GM19468 (cell line): ENCODE results near the gene SLC2A13.

ENCODE experiments used
- ATAC-seq: cut with Tn5 transposase; IDR thresholded peaks from one replicate; pipeline ENCODE4 v1.9.1; 2021; ENCODE audit warnings: mild to moderate bottlenecking, moderate library complexity, moderate number of reproducible peaks; ENCODE audit not compliant: unreplicated experiment; ENCODE audit errors: extremely low read depth

SLC2A13 gene

GRCh38 chr12:40106655-40107054 is 774 bp upstream of the SLC2A13 start:
- ATAC-seq, result no peak

GRCh38 chr12:40106202-40106533 is 287 bp upstream of the SLC2A13 start:
- no peak for ATAC-seq

GRCh38 chr12:40105265-40105514 is 691 bp downstream of the SLC2A13 start:
- ATAC-seq, result peak; percentile 6

GRCh38 chr12:40104461-40105264 is 1.2 kb downstream of the SLC2A13 start:
- ATAC-seq, result no peak

- no peak for ATAC-seq
These were observed 2.8 kb downstream of the SLC2A13 start for GRCh38 chr12:40103043-40103442.

GRCh38 chr12:40101747-40102146 is 4.1 kb downstream of the SLC2A13 start:
- no peak for ATAC-seq

GRCh38 chr12:40099423-40099853 is 6.4 kb downstream of the SLC2A13 start:
- ATAC-seq, result no peak

GRCh38 chr12:40098406-40099145 is 7.3 kb downstream of the SLC2A13 start:
- no peak for ATAC-seq

GRCh38 chr12:40093512-40093911 is 12.4 kb downstream of the SLC2A13 start:
- no peak for ATAC-seq

- ATAC-seq, result no peak
These were observed 19.4 kb downstream of the SLC2A13 start for GRCh38 chr12:40086471-40086870.

GRCh38 chr12:40078266-40078665 is 27.6 kb downstream of the SLC2A13 start:
- ATAC-seq, result no peak

GRCh38 chr12:40075458-40075857 is 30.4 kb downstream of the SLC2A13 start:
- no peak for ATAC-seq

GRCh38 chr12:40068416-40068815 is 37.5 kb downstream of the SLC2A13 start:
- ATAC-seq, result no peak

GRCh38 chr12:40065636-40066035 is 40.2 kb downstream of the SLC2A13 start:
- ATAC-seq, result no peak

GRCh38 chr12:40063414-40063813 is 42.5 kb downstream of the SLC2A13 start:
- no peak for ATAC-seq

GRCh38 chr12:40058721-40059190 is 47.1 kb downstream of the SLC2A13 start:
- ATAC-seq, result no peak

GRCh38 chr12:40056373-40056772 is 49.5 kb downstream of the SLC2A13 start:
- ATAC-seq, result no peak

GRCh38 chr12:40055776-40056175 is 50.1 kb downstream of the SLC2A13 start:
- no peak for ATAC-seq

GRCh38 chr12:40055228-40055579 is 50.7 kb downstream of the SLC2A13 start:
- ATAC-seq, result no peak

GRCh38 chr12:40054555-40055227 is 51.2 kb downstream of the SLC2A13 start:
- ATAC-seq, result no peak

- no peak for ATAC-seq
These were observed 56.6 kb downstream of the SLC2A13 start for GRCh38 chr12:40049268-40049667.
